HepG2 (cell line): ENCODE results near the gene GRB7. TPM values are rescaled to one million over a fixed set of nuclear protein-coding genes. Genes with fewer than 3 reads are reported as not detected.

Experiments used
- AGO2 ChIP-seq: fragments of 200-400 bp; formaldehyde crosslinking; optimal IDR thresholded peaks from 2 replicates; pipeline ENCODE3; 2017; ENCODE audit warnings: mild to moderate bottlenecking, low read depth, low read length, moderate library complexity
- MBD4 ChIP-seq: IDR thresholded peaks from 2 replicates; pipeline ENCODE4 v1.6.1; 2012; ENCODE audit warnings: low read length, inconsistent platforms, borderline replicate concordance
- SYNCRIP ChIP-seq: fragments of 200-400 bp; formaldehyde crosslinking; IDR thresholded peaks from 2 replicates; pipeline ENCODE4 v1.6.1; 2018; ENCODE audit warnings: mild to moderate bottlenecking, low read depth, low read length; ENCODE audit not compliant: insufficient read depth
- ZNF263 ChIP-seq: sonication (generic); formaldehyde crosslinking; IDR thresholded peaks from 2 replicates; pipeline ENCODE4 v1.4.0; 2020; ENCODE audit warnings: missing genetic modification reagents
- ZNF317 ChIP-seq: sonication (generic); formaldehyde crosslinking; IDR thresholded peaks from 2 replicates; pipeline ENCODE4 v1.5.0; 2020; ENCODE audit warnings: mild to moderate bottlenecking, missing genetic modification reagents
- ZNF430 ChIP-seq: sonication (generic); formaldehyde crosslinking; IDR thresholded peaks from 2 replicates; pipeline ENCODE4 v1.9.0; 2021; ENCODE audit warnings: mild to moderate bottlenecking, missing genetic modification reagents
- ZNF792 ChIP-seq: IDR thresholded peaks from 2 replicates; pipeline ENCODE4 v1.6.1; 2016
- ZSCAN21 ChIP-seq: sonication (generic); formaldehyde crosslinking; IDR thresholded peaks from 2 replicates; pipeline ENCODE4 v1.8.0; 2022; ENCODE audit warnings: mild to moderate bottlenecking, missing genetic modification reagents, moderate library complexity, borderline replicate concordance
- ZSCAN30 ChIP-seq: sonication (generic); formaldehyde crosslinking; IDR thresholded peaks from 2 replicates; pipeline ENCODE4 v1.5.0; 2020; ENCODE audit warnings: mild to moderate bottlenecking, missing genetic modification reagents
- polyA plus RNA-seq, 8 experiments: library from polyadenylated mRNA; depleted of rRNA in 3 of 8; stranded (reverse) in 7 of 8; unstranded in 1 of 8; fragments of >200 nt; fragmentation: Illumina TruSeq in 4 of 8; extraction: Trizol in 4 of 8; gene quantifications; 2 replicates each; pipeline versions ENCODE4 v1.2.1 to v1.2.3, GENCODE V29; 2011 to 2016; ENCODE audit warnings: low read depth in 4 of 8, missing spikeins in 1 of 8, mixed read lengths in 1 of 8; ENCODE audit not compliant: insufficient read depth in 1 of 8
- total RNA-seq, 5 experiments: library from RNA; depleted of rRNA; stranded (reverse); fragments of >200 nt; fragmentation: Illumina TruSeq; extraction: Trizol; gene quantifications; 2 replicates each; pipeline ENCODE4 v1.2.3, GENCODE V29; 2016; ENCODE audit warnings: low read depth in 1 of 5
- TF ChIP-seq, protein P1 (sequence below): sonication (generic); formaldehyde crosslinking; IDR thresholded peaks from 2 replicates; pipeline ENCODE4 v1.4.0; 2020; ENCODE audit warnings: missing genetic modification reagents
- TF ChIP-seq, protein P2 (sequence below): IDR thresholded peaks from 2 replicates; pipeline ENCODE4 v1.6.1; 2016; ENCODE audit warnings: missing biosample characterization, missing genetic modification reagents, low read depth
- TF ChIP-seq, protein P3 (sequence below): sonication (generic); formaldehyde crosslinking; IDR thresholded peaks from 2 replicates; pipeline ENCODE4 v1.8.0; 2022; ENCODE audit warnings: mild to moderate bottlenecking, missing genetic modification reagents, moderate library complexity
- TF ChIP-seq, protein P4 (sequence below): sonication (generic); formaldehyde crosslinking; IDR thresholded peaks from 2 replicates; pipeline ENCODE4; 2020; ENCODE audit warnings: missing genetic modification reagents, mild to moderate bottlenecking, borderline replicate concordance
- TF ChIP-seq, protein P5 (sequence below): sonication (generic); formaldehyde crosslinking; IDR thresholded peaks from 2 replicates; pipeline ENCODE4 v1.5.0; 2020; ENCODE audit warnings: missing genetic modification reagents
- TF ChIP-seq, protein P6 (sequence below): sonication (generic); formaldehyde crosslinking; IDR thresholded peaks from 2 replicates; pipeline ENCODE4 v1.8.0; 2022; ENCODE audit warnings: mild to moderate bottlenecking, missing genetic modification reagents
- TF ChIP-seq, protein P7 (sequence below): sonication (generic); formaldehyde crosslinking; IDR thresholded peaks from 2 replicates; pipeline ENCODE4 v1.4.0; 2020; ENCODE audit warnings: missing genetic modification reagents

Gene GRB7
- total and polyA plus RNA-seq, 2 of the 13 experiments (the other 11 are each of a cell fraction or from before 2014, with no cell fraction given): 60.2 to 77.7 TPM

DNA sequence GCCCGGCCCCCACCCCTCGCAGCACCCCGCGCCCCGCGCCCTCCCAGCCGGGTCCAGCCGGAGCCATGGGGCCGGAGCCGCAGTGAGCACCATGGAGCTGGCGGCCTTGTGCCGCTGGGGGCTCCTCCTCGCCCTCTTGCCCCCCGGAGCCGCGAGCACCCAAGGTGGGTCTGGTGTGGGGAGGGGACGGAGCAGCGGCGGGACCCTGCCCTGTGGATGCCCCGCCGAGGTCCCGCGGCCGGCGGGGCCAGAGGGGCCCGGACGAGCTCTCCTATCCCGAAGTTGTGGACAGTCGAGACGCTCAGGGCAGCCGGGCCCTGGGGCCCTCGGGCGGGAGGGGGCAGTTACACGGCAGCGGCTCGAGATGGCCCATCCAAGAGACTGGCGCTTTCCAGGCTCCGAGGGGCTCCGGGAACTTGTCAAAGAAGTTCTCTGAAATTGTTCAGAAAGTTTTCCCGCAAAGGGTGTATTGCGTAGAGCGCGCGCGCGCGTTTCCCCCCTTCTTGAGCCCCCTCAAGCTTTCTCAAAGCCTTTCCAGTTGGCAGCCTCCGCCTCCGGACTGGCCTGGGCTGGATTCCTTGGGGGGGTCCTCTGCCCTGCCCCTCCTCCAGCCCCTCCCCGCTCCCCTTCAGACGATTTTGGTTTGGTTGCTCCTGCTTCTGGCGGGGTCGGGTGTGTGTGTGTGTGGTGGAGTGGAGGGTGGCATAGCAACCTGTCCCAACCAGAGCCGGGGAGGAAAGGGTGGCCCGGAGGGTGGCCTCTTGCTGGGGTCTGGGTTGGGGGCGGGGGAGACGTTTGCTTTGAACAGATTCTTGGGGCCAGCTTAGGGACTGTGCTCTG lies 37.4 kb upstream of the GRB7 start (continued):
- TF ChIP-seq ZSCAN30 (CRISPR knock-in tag): no peak
- peak; percentile 14; the same call in 1 of the 2 replicates for TF ChIP-seq ZNF317
- no peak for TF ChIP-seq SYNCRIP
- peak; percentile 2; the same call in 1 of the 2 replicates for TF ChIP-seq ZNF430 (CRISPR knock-in tag)
- TF ChIP-seq, protein P1, sequence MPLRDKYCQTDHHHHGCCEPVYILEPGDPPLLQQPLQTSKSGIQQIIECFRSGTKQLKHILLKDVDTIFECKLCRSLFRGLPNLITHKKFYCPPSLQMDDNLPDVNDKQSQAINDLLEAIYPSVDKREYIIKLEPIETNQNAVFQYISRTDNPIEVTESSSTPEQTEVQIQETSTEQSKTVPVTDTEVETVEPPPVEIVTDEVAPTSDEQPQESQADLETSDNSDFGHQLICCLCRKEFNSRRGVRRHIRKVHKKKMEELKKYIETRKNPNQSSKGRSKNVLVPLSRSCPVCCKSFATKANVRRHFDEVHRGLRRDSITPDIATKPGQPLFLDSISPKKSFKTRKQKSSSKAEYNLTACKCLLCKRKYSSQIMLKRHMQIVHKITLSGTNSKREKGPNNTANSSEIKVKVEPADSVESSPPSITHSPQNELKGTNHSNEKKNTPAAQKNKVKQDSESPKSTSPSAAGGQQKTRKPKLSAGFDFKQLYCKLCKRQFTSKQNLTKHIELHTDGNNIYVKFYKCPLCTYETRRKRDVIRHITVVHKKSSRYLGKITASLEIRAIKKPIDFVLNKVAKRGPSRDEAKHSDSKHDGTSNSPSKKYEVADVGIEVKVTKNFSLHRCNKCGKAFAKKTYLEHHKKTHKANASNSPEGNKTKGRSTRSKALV: 0 out of 2 replicates have a peak, but pooled peaks have one; percentile 47
- TF ChIP-seq MBD4: no peak
- TF ChIP-seq, protein P2, sequence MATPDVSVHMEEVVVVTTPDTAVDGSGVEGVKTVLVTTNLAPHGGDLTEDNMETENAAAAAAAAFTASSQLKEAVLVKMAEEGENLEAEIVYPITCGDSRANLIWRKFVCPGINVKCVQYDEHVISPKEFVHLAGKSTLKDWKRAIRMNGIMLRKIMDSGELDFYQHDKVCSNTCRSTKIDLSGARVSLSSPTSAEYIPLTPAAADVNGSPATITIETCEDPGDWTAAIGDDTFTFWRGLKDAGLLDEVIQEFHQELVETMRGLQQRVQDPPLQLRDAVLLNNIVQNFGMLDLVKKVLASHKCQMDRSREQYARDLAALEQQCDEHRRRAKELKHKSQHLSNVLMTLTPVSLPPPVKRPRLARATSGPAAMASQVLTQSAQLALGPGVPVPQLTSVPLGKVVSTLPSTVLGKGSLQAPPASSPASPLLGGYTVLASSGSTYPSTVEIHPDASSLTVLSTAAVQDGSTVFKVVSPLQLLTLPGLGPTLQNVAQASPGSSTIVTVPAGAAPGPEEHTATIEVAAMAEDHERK (CRISPR knock-in tag): no peak
- TF ChIP-seq, protein P3, sequence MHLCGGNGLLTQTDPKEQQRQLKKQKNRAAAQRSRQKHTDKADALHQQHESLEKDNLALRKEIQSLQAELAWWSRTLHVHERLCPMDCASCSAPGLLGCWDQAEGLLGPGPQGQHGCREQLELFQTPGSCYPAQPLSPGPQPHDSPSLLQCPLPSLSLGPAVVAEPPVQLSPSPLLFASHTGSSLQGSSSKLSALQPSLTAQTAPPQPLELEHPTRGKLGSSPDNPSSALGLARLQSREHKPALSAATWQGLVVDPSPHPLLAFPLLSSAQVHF (CRISPR knock-in tag): no peak
- TF ChIP-seq, protein P4, sequence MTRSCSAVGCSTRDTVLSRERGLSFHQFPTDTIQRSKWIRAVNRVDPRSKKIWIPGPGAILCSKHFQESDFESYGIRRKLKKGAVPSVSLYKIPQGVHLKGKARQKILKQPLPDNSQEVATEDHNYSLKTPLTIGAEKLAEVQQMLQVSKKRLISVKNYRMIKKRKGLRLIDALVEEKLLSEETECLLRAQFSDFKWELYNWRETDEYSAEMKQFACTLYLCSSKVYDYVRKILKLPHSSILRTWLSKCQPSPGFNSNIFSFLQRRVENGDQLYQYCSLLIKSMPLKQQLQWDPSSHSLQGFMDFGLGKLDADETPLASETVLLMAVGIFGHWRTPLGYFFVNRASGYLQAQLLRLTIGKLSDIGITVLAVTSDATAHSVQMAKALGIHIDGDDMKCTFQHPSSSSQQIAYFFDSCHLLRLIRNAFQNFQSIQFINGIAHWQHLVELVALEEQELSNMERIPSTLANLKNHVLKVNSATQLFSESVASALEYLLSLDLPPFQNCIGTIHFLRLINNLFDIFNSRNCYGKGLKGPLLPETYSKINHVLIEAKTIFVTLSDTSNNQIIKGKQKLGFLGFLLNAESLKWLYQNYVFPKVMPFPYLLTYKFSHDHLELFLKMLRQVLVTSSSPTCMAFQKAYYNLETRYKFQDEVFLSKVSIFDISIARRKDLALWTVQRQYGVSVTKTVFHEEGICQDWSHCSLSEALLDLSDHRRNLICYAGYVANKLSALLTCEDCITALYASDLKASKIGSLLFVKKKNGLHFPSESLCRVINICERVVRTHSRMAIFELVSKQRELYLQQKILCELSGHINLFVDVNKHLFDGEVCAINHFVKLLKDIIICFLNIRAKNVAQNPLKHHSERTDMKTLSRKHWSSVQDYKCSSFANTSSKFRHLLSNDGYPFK (CRISPR knock-in tag): no peak
- TF ChIP-seq, protein P5, sequence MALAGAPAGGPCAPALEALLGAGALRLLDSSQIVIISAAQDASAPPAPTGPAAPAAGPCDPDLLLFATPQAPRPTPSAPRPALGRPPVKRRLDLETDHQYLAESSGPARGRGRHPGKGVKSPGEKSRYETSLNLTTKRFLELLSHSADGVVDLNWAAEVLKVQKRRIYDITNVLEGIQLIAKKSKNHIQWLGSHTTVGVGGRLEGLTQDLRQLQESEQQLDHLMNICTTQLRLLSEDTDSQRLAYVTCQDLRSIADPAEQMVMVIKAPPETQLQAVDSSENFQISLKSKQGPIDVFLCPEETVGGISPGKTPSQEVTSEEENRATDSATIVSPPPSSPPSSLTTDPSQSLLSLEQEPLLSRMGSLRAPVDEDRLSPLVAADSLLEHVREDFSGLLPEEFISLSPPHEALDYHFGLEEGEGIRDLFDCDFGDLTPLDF (CRISPR knock-in tag): no peak
- TF ChIP-seq AGO2: peak; percentile 94
- TF ChIP-seq, protein P6, sequence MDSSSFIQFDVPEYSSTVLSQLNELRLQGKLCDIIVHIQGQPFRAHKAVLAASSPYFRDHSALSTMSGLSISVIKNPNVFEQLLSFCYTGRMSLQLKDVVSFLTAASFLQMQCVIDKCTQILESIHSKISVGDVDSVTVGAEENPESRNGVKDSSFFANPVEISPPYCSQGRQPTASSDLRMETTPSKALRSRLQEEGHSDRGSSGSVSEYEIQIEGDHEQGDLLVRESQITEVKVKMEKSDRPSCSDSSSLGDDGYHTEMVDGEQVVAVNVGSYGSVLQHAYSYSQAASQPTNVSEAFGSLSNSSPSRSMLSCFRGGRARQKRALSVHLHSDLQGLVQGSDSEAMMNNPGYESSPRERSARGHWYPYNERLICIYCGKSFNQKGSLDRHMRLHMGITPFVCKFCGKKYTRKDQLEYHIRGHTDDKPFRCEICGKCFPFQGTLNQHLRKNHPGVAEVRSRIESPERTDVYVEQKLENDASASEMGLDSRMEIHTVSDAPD (CRISPR knock-in tag): 0 out of 2 replicates have a peak, but pooled peaks have one; percentile 26
- TF ChIP-seq, protein P7, sequence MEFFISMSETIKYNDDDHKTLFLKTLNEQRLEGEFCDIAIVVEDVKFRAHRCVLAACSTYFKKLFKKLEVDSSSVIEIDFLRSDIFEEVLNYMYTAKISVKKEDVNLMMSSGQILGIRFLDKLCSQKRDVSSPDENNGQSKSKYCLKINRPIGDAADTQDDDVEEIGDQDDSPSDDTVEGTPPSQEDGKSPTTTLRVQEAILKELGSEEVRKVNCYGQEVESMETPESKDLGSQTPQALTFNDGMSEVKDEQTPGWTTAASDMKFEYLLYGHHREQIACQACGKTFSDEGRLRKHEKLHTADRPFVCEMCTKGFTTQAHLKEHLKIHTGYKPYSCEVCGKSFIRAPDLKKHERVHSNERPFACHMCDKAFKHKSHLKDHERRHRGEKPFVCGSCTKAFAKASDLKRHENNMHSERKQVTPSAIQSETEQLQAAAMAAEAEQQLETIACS: no peak
- TF ChIP-seq ZNF792 (CRISPR knock-in tag): no peak; the same call in 1 of the 2 replicates
- TF ChIP-seq ZSCAN21 (CRISPR knock-in tag): no peak
- peak; percentile 63; the same call in 1 of the 2 replicates for TF ChIP-seq ZNF263
